Measurements from ENCODE around the gene FBXL7.

GRCh38 chr5:15968993-15969392 is 469.0 kb downstream of the FBXL7 start:
- TF ChIP-seq EP400 (IDR thresholded peaks at IDR 0.05) (no peak), ARNT (IDR thresholded peaks at IDR 0.05) (no peak), SMC3 (conservative IDR thresholded peaks at IDR 0.05; ENCODE audit: insufficient read depth, low read depth, low read length) (no peak), NFYB (IDR thresholded peaks at IDR 0.05; ENCODE audit: extremely low read depth, insufficient read length) (no peak), CTCF (IDR thresholded peaks at IDR 0.05 in 2 of 3, conservative IDR thresholded peaks at IDR 0.05 in 1 of 3; ENCODE audit: insufficient read depth in 2 of 3, low read depth in 1 of 3, low read length in 3 of 3) (no peak), MECOM (CRISPR knock-in tag; IDR thresholded peaks at IDR 0.05) (no peak), EZH2 (IDR thresholded peaks at IDR 0.05; ENCODE audit: borderline replicate concordance, low read depth, low read length) (no peak), ZKSCAN1 (IDR thresholded peaks at IDR 0.05; ENCODE audit: low read depth, low read length) (no peak), MXI1 (IDR thresholded peaks at IDR 0.05; ENCODE audit: low read depth, low read length) (no peak), ZNF436 (CRISPR knock-in tag; IDR thresholded peaks at IDR 0.05) (no peak)

Measured in K562 (cell line).